GM13976 (cell line): Measurements from ENCODE around the gene LPCAT2.

Experiments
- DNase-seq: peaks from one replicate; pipeline ENCODE4 v3.0.0; 2012; ENCODE audit warnings: low spot score
- CTCF ChIP-seq: IDR thresholded peaks from 2 replicates; pipeline ENCODE4 v1.5.1; 2012; ENCODE audit warnings: borderline replicate concordance, mild to moderate bottlenecking; ENCODE audit not compliant: insufficient read depth; ENCODE audit errors: extremely low read depth, missing control alignments, control extremely low read depth
- in situ Hi-C: fragments of 300-500 bp; cut with MboI; formaldehyde crosslinking; loops from one replicate; pipeline ENCODE4 v1.12.0; 2022; ENCODE audit warnings: low sequenced_read_pairs, mixed read lengths, inconsistent platforms; ENCODE audit not compliant: unreplicated experiment

The LPCAT2 gene

GRCh38 chr16:55572439-55572838 is 63.6 kb downstream of the LPCAT2 start:
- TF ChIP-seq CTCF = no peak
- in situ Hi-C loops = no loop called here
- no peak for DNase-seq

- in situ Hi-C loops = no loop called here
- TF ChIP-seq CTCF = no peak
- no peak for DNase-seq
These were observed 65.9 kb downstream of the LPCAT2 start for GRCh38 chr16:55574811-55575210.

- in situ Hi-C loops = no loop called here
- TF ChIP-seq CTCF = no peak
These were observed 66.6 kb downstream of the LPCAT2 start for GRCh38 chr16:55575496-55575895.

GRCh38 chr16:55576384-55576783 is 67.5 kb downstream of the LPCAT2 start:
- no peak for DNase-seq
- no peak for TF ChIP-seq CTCF
- in situ Hi-C loops = no loop called here

More at GRCh38 chr16:55575496-55575895, 66.6 kb downstream of the LPCAT2 start:
- no peak for DNase-seq

GRCh38 chr16:55577887-55578286 is 69.0 kb downstream of the LPCAT2 start:
- TF ChIP-seq CTCF = no peak
- in situ Hi-C loops = no loop called here
- no peak for DNase-seq

- in situ Hi-C loops = no loop called here
- no peak for DNase-seq
- TF ChIP-seq CTCF = no peak
These were observed 76.8 kb downstream of the LPCAT2 start for GRCh38 chr16:55585631-55586030.

- no peak for DNase-seq
- in situ Hi-C loops = no loop called here
- no peak for TF ChIP-seq CTCF
These were observed 79.9 kb downstream of the LPCAT2 start for GRCh38 chr16:55588799-55589198.
